Activated naive CD4-positive, alpha-beta T cell treated with anti-CD3 and anti-CD28 coated beads for 36 hours (primary cell): ENCODE results near the gene CDK19. TPM values are rescaled to one million over a fixed set of nuclear protein-coding genes. Genes with fewer than 3 reads are reported as not detected.
"Not testable (repeated sequence)": the region's sequence is repeated elsewhere in the genome, so short reads cannot be mapped to it uniquely, and the experiment has no call there.

Source experiments
- CTCF ChIA-PET: fragments of 350-600 bp; sonication (Branson Sonifier 250); formaldehyde crosslinking; loops from one replicate; lab custom pipeline; 2021; ENCODE audit warnings: antibody characterized with exemption; lab: Charles Lee
- DNase-seq: peaks from one replicate; pipeline ENCODE4 v3.0.0-alpha.2; 2020
- H3K27ac Mint-ChIP-seq: one replicate; pipeline ENCODE4 v1.8.0; 2021; ENCODE audit warnings: mild to moderate bottlenecking, mixed read lengths
- H3K27me3 Mint-ChIP-seq: one replicate; pipeline ENCODE4 v1.8.0; 2021; ENCODE audit warnings: low read depth, mixed read lengths
- H3K36me3 Mint-ChIP-seq: one replicate; pipeline ENCODE4 v1.8.0; 2021; ENCODE audit warnings: low read depth, mixed read lengths
- H3K4me1 Mint-ChIP-seq: one replicate; pipeline ENCODE4 v1.8.0; 2021; ENCODE audit warnings: low read depth, mixed read lengths
- H3K4me3 Mint-ChIP-seq: one replicate; pipeline ENCODE4 v1.8.0; 2021; ENCODE audit warnings: mild to moderate bottlenecking, moderate library complexity, mixed read lengths
- H3K9me3 Mint-ChIP-seq: one replicate; pipeline ENCODE4 v1.8.0; 2021; ENCODE audit warnings: mixed read lengths
- intact Hi-C: fragments of 100-400 bp; cut with micrococcal nuclease; formaldehyde crosslinking; loops from one replicate; pipeline ENCODE4 v1.15.1; 2023
- total RNA-seq, 2 experiments: library from RNA; stranded (reverse); gene quantifications; one replicate each; pipeline ENCODE4 v1.2.3, GENCODE V29; 2021

Gene CDK19
- total RNA-seq, 2 experiments from 2014 or later: 11.0 to 11.7 TPM

DNA sequence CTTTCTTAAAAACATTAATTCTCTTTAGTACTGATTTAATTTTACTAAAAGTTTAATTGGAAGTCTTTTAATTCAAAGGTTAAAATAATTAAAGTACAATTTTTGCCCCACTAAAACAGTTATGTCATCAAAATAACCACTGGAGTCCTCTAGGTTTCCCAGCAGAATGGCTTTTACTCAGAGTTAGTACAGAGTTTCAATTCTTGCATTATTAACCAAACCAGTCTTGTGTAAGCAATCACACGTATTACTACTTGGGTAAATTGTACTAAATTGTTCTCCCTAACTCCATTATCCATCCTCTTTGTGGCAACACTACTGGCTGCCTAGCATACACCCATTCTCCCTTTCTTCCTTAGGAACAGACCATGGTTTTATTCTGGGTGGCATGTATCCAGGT is 36.9 kb downstream of the CDK19 start:
- no peak overlapping the region for H3K27ac Mint-ChIP-seq
- intact Hi-C loops: no loop called here
- CTCF ChIA-PET: interaction anchor here (0.5 kb wide), 1 partner anchor 53 kb away, joined by 3 read pairs; no protein-coding TSS in a partner anchor

GRCh38 chr6:110777636-110778035 is 37.6 kb downstream of the CDK19 start:
- Mint-ChIP-seq H3K27ac (no peak overlapping the region), H3K9me3 (no peaks in the 10 kb centered on the region), H3K36me3 (peaks cover 2% of the 10 kb centered on the region), H3K4me1 (peaks cover 3% of the 10 kb centered on the region), H3K27me3 (no peaks in the 10 kb centered on the region), H3K4me3 (no peak overlapping the region)
- intact Hi-C loops: no loop called here
- CTCF ChIA-PET: no interaction called here
- no peak for DNase-seq

More for the DNA sequence above, 36.9 kb downstream of the CDK19 start:
- peaks cover 9% of the 10 kb centered on the region for H3K4me1 Mint-ChIP-seq
- peaks cover 2% of the 10 kb centered on the region for H3K36me3 Mint-ChIP-seq
- H3K27me3 Mint-ChIP-seq: no peaks in the 10 kb centered on the region
- H3K9me3 Mint-ChIP-seq: no peaks in the 10 kb centered on the region
- no peak overlapping the region for H3K4me3 Mint-ChIP-seq
- DNase-seq: no peak

- Mint-ChIP-seq H3K9me3 (no peaks in the 10 kb centered on the region), H3K36me3 (peaks cover 6% of the 10 kb centered on the region), H3K27ac (no peak overlapping the region), H3K27me3 (no peaks in the 10 kb centered on the region), H3K4me1 (no peaks in the 10 kb centered on the region), H3K4me3 (no peak overlapping the region)
- CTCF ChIA-PET: interaction anchor here (0.6 to 1.6 kb wide), 4 partner anchors 34 to 911 kb away, joined by 3 to 6 read pairs (median 4); no protein-coding TSS in a partner anchor
- no peak for DNase-seq
- intact Hi-C loops: no loop called here
Measured at GRCh38 chr6:110776413-110776812, 38.9 kb downstream of the CDK19 start.

DNA sequence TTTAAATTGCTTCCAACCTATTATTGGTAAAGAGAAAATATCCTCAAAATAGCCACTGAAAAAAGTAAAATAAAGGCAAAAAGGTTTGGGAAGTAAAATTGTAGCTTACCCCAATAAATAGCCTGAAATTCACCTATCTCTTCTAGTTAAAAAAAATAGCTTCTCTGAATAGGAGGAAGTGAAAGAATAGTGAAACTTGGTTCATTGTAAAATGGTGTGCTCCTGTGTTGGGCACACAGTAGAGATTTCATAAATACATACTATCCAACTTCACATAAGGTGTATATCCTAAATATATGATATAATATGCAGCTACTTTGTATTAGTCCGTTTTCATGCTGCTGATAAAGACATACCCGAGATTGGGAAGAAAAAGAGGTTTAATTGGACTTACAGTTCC is 45.3 kb downstream of the CDK19 start:
- Mint-ChIP-seq H3K27me3 (no peaks in the 10 kb centered on the region), H3K4me3 (no peak overlapping the region), H3K9me3 (no peaks in the 10 kb centered on the region), H3K27ac (no peak overlapping the region), H3K36me3 (peaks cover 10% of the 10 kb centered on the region), H3K4me1 (no peaks in the 10 kb centered on the region)
- intact Hi-C loops: no loop called here
- CTCF ChIA-PET: no interaction called here
- DNase-seq: no peak

GRCh38 chr6:110768057-110768456 is 47.2 kb downstream of the CDK19 start:
- intact Hi-C loops: no loop called here
- Mint-ChIP-seq H3K4me3 (no peak overlapping the region), H3K27ac (no peak overlapping the region)

DNA sequence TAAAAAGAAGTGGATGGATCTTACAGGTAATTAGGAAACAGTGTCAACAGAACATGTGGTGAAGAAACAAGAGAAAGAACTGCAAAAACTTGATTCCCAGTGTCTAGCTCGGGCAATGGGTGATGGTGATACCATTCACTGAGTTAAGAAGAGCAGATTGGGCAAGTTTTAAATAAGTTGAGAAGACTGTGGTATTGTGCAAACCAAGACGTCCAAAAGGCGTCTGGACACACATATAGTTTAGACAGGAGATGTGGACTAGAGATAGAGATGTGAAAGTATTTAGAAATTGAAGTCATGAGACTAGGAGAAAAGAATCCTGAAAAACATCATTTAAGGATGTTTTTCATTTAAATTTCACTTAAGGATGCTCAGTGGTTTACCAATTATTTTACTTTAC is 53.9 kb downstream of the CDK19 start:
- DNase-seq: no peak
- Mint-ChIP-seq H3K9me3 (no peaks in the 10 kb centered on the region), H3K4me3 (no peak overlapping the region), H3K4me1 (no peaks in the 10 kb centered on the region), H3K27ac (no peak overlapping the region), H3K27me3 (no peaks in the 10 kb centered on the region), H3K36me3 (peaks cover 5% of the 10 kb centered on the region)
- intact Hi-C loops: no loop called here
- CTCF ChIA-PET: no interaction called here

More at GRCh38 chr6:110768057-110768456, 47.2 kb downstream of the CDK19 start:
- no peaks in the 10 kb centered on the region for H3K4me1 Mint-ChIP-seq
- H3K36me3 Mint-ChIP-seq: peaks cover 12% of the 10 kb centered on the region
- CTCF ChIA-PET: interaction anchor here (0.6 kb wide), 1 partner anchor 1007 kb away, joined by 4 read pairs; no protein-coding TSS in a partner anchor
- H3K27me3 Mint-ChIP-seq: no peaks in the 10 kb centered on the region
- no peaks in the 10 kb centered on the region for H3K9me3 Mint-ChIP-seq
- no peak for DNase-seq

- Mint-ChIP-seq H3K9me3 (no peaks in the 10 kb centered on the region), H3K36me3 (peaks cover 5% of the 10 kb centered on the region), H3K4me3 (no peak overlapping the region), H3K27ac (no peak overlapping the region), H3K27me3 (no peaks in the 10 kb centered on the region), H3K4me1 (no peaks in the 10 kb centered on the region)
- DNase-seq: no peak
- intact Hi-C loops: no loop called here
- CTCF ChIA-PET: no interaction called here
Measured at GRCh38 chr6:110760589-110760988, 54.7 kb downstream of the CDK19 start.

DNA sequence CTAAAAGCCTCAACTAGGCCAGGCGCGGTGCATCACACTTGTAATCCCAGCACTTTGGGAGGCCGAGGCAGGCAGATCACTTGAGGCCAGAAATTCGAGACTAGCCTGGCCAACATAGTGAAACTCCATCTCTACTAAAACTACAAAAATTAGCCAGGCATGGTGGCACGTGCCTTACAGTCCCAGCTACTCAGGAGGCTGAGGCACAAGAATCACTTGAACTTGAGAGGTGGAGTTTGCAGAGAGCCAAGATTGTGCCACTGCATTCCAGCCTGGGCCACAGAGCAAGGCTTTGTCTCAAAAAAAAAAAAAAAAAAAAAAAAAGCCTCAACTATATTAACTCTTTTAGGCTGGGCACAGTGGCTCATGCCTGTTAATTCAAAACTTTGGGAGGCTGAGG is 55.2 kb downstream of the CDK19 start:
- H3K9me3 Mint-ChIP-seq, intact Hi-C loops, CTCF ChIA-PET, H3K27me3 Mint-ChIP-seq, H3K27ac Mint-ChIP-seq, DNase-seq, H3K4me1 Mint-ChIP-seq, H3K4me3 Mint-ChIP-seq, H3K36me3 Mint-ChIP-seq: not testable (repeated sequence)

DNA sequence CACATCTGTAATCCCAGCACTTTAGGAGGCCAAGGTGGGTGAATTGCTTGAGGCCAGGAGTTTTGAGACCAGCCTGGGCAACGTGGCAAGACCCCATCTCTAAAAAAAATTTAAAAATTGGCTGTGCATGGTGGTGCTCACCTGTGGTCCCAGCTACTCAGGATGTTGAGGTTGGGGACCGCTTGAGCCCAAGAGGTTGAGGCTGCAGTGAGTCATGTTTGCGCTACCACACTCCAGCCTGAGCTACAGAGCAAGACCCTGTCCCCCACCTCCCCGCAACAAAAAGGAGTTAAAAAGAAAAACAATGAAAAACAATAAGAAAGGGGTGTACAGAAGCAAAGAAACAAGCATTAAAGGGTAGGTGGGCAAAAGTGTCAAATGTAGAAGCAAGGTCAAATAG is 57.3 kb downstream of the CDK19 start:
- Mint-ChIP-seq H3K27me3 (no peaks in the 10 kb centered on the region), H3K4me1 (no peaks in the 10 kb centered on the region), H3K27ac (no peak overlapping the region), H3K9me3 (no peaks in the 10 kb centered on the region), H3K36me3 (peaks cover 1% of the 10 kb centered on the region), H3K4me3 (no peak overlapping the region)
- CTCF ChIA-PET: interaction anchor here (1.0 kb wide), 1 partner anchor 192 kb away, joined by 5 read pairs; no protein-coding TSS in a partner anchor
- intact Hi-C loops: no loop called here
- DNase-seq: no peak

- DNase-seq: no peak
- H3K27me3 Mint-ChIP-seq: no peaks in the 10 kb centered on the region
- no peak overlapping the region for H3K27ac Mint-ChIP-seq
- no peaks in the 10 kb centered on the region for H3K9me3 Mint-ChIP-seq
- H3K4me3 Mint-ChIP-seq: no peak overlapping the region
- CTCF ChIA-PET: no interaction called here
- H3K4me1 Mint-ChIP-seq: no peaks in the 10 kb centered on the region
- intact Hi-C loops: no loop called here
- peaks cover 1% of the 10 kb centered on the region for H3K36me3 Mint-ChIP-seq
Measured at GRCh38 chr6:110756817-110757216, 58.5 kb downstream of the CDK19 start.

DNA sequence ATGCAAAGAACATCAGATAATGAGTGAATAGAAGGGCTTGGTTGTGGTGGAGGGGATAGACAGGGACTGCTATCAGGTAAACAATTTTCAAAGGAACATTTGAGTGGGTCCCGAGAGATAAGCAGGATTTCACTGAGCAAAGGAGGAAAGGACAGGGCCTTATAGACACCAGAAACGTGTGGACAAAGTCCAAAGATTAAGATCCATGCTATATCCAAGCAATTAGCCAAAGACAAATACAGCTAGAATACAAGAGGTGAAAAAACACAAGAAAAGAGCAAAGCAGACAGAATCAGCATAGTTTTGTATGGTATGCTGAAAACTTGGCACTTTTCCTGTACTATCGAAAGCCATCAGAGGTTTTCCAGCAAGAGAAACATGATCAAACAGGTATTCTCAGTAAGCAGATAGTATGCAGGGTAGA is 59.8 kb downstream of the CDK19 start:
- intact Hi-C loops: no loop called here
- peaks cover 1% of the 10 kb centered on the region for H3K36me3 Mint-ChIP-seq
- DNase-seq: no peak
- no peaks in the 10 kb centered on the region for H3K27me3 Mint-ChIP-seq
- H3K9me3 Mint-ChIP-seq: no peaks in the 10 kb centered on the region
- CTCF ChIA-PET: interaction anchor here (0.6 kb wide), 1 partner anchor 189 kb away, joined by 3 read pairs; no protein-coding TSS in a partner anchor
- H3K4me1 Mint-ChIP-seq: no peaks in the 10 kb centered on the region
- H3K4me3 Mint-ChIP-seq: no peak overlapping the region
- H3K27ac Mint-ChIP-seq: no peak overlapping the region

GRCh38 chr6:110753936-110754668 is 61.2 kb downstream of the CDK19 start:
- DNase-seq, H3K27ac Mint-ChIP-seq, H3K4me3 Mint-ChIP-seq, H3K4me1 Mint-ChIP-seq, H3K9me3 Mint-ChIP-seq, H3K27me3 Mint-ChIP-seq, H3K36me3 Mint-ChIP-seq, intact Hi-C loops: not testable (repeated sequence)
- CTCF ChIA-PET: interaction anchor here (0.7 kb wide), 1 partner anchor 852 kb away, joined by 4 read pairs; no protein-coding TSS in a partner anchor

DNA sequence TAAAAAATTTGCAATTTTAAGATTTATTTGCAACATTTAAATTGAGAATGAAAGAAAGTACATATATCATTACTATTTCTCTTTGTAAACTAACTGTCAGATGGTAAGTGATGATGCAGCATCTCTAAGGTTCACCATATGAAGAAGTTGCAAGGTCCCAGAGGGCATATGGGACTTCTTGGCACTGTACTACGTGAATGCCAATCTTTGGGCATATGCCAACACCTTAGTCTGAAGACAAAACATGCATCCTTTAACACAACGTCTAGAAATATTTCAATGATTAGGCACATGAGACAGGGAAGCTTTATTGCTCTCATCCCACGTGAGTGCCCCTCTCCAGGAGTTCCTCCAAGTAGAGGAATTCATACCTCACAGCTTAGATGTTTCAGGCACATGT is 66.8 kb downstream of the CDK19 start:
- intact Hi-C loops: no loop called here
- H3K4me1 Mint-ChIP-seq: no peaks in the 10 kb centered on the region
- no peaks in the 10 kb centered on the region for H3K27me3 Mint-ChIP-seq
- no peak for DNase-seq
- peaks cover 1% of the 10 kb centered on the region for H3K36me3 Mint-ChIP-seq
- H3K27ac Mint-ChIP-seq: no peak overlapping the region
- H3K9me3 Mint-ChIP-seq: no peaks in the 10 kb centered on the region
- CTCF ChIA-PET: interaction anchor here (0.9 kb wide), 1 partner anchor 33 kb away, joined by 4 read pairs; no protein-coding TSS in a partner anchor
- H3K4me3 Mint-ChIP-seq: no peak overlapping the region
